GM19397 (cell line): Measurements from ENCODE around the gene TOP1.

Experiments
- ATAC-seq: cut with Tn5 transposase; IDR thresholded peaks from one replicate; pipeline ENCODE4 v1.9.1; 2021; ENCODE audit warnings: mild to moderate bottlenecking, moderate library complexity; ENCODE audit not compliant: unreplicated experiment

The TOP1 gene

GRCh38 chr20:41140226-41141133 is 111.9 kb downstream of the TOP1 start:
- ATAC-seq = no peak

- ATAC-seq = no peak
Measured at GRCh38 chr20:41141153-41141815, 112.7 kb downstream of the TOP1 start.

- no peak for ATAC-seq
Measured at GRCh38 chr20:41142245-41142644, 113.6 kb downstream of the TOP1 start.

GRCh38 chr20:41142919-41143318 is 114.3 kb downstream of the TOP1 start:
- no peak for ATAC-seq

GRCh38 chr20:41143354-41143753 is 114.7 kb downstream of the TOP1 start:
- no peak for ATAC-seq

- ATAC-seq = no peak
Measured at GRCh38 chr20:41145317-41145716, 116.7 kb downstream of the TOP1 start.

- ATAC-seq = no peak
Measured at GRCh38 chr20:41145821-41146620, 117.4 kb downstream of the TOP1 start.

GRCh38 chr20:41147767-41148191 is 119.2 kb downstream of the TOP1 start:
- ATAC-seq = no peak

- ATAC-seq = no peak
Measured at GRCh38 chr20:41148942-41149341, 120.3 kb downstream of the TOP1 start.

- ATAC-seq = no peak
Measured at GRCh38 chr20:41150664-41151063, 122.0 kb downstream of the TOP1 start.

- ATAC-seq = no peak
Measured at GRCh38 chr20:41151134-41151869, 122.7 kb downstream of the TOP1 start.

GRCh38 chr20:41152108-41152757 is 123.6 kb downstream of the TOP1 start:
- no peak for ATAC-seq

- no peak for ATAC-seq
Measured at GRCh38 chr20:41154436-41155176, 126.0 kb downstream of the TOP1 start.

GRCh38 chr20:41155261-41155660 is 126.6 kb downstream of the TOP1 start:
- ATAC-seq = no peak

GRCh38 chr20:41158082-41158625 is 129.5 kb downstream of the TOP1 start:
- no peak for ATAC-seq

GRCh38 chr20:41159547-41159946 is 130.9 kb downstream of the TOP1 start:
- no peak for ATAC-seq

- ATAC-seq = no peak
Measured at GRCh38 chr20:41160686-41161085, 132.1 kb downstream of the TOP1 start.

GRCh38 chr20:41161886-41162285 is 133.3 kb downstream of the TOP1 start:
- ATAC-seq = no peak

GRCh38 chr20:41162396-41162795 is 133.8 kb downstream of the TOP1 start:
- ATAC-seq = no peak
